ENCODE measurements around the gene PRB2.
"Not testable (repeated sequence)": the region's sequence is repeated elsewhere in the genome, so short reads cannot be mapped to it uniquely, and the experiment has no call there.

PRB2 gene

GRCh38 chr12:11395467-11395866 lies at the start of gene PRB2:
TSS of gene PRB2 (minus strand) at chr12:11395567. CDS start at chr12:11395529, 38 bp downstream.
- DNase-seq = not testable (repeated sequence)

GRCh38 chr12:11437966-11438365 lies 42.6 kb upstream of the PRB2 start:
- DNase-seq = no peak

GRCh38 chr12:11433664-11434063 lies 38.3 kb upstream of the PRB2 start:
- no peak for DNase-seq

GRCh38 chr12:11431486-11431885 lies 36.1 kb upstream of the PRB2 start:
- no peak for DNase-seq

- DNase-seq = no peak
Observed at GRCh38 chr12:11427341-11427740, 32.0 kb upstream of the PRB2 start.

- no peak for DNase-seq
Observed at GRCh38 chr12:11412731-11413130, 17.4 kb upstream of the PRB2 start.

- DNase-seq = no peak
Observed at GRCh38 chr12:11408096-11408495, 12.7 kb upstream of the PRB2 start.

- DNase-seq = no peak
Observed at GRCh38 chr12:11397366-11397765, 2.0 kb upstream of the PRB2 start.

- DNase-seq = not testable (repeated sequence)
Observed at GRCh38 chr12:11391456-11391855, 3.9 kb downstream of the PRB2 start.

- DNase-seq = not testable (repeated sequence)
Observed at GRCh38 chr12:11377420-11377819, 17.9 kb downstream of the PRB2 start.

GRCh38 chr12:11361151-11361550 lies 34.2 kb downstream of the PRB2 start:
- DNase-seq = no peak

GRCh38 chr12:11360205-11360883 lies 35.0 kb downstream of the PRB2 start:
- not testable (repeated sequence) for DNase-seq

- DNase-seq = not testable (repeated sequence)
Observed at GRCh38 chr12:11351736-11352135, 43.6 kb downstream of the PRB2 start.

GRCh38 chr12:11348439-11348838 lies 46.9 kb downstream of the PRB2 start:
- DNase-seq = no peak

- DNase-seq = no peak
Observed at GRCh38 chr12:11347810-11348209, 47.6 kb downstream of the PRB2 start.

- no peak for DNase-seq
Observed at GRCh38 chr12:11344500-11344899, 50.9 kb downstream of the PRB2 start.
